Embryonic facial prominence (tissue), 1 donor: ENCODE measurements around the gene CFAP251.
"Not testable (repeated sequence)": the region's sequence is repeated elsewhere in the genome, so short reads cannot be mapped to it uniquely, and the experiment has no call there.

Experiments
- DNase-seq: peaks from one replicate; pipeline ENCODE4 v3.0.0-alpha.2; 2016; ENCODE audit errors: extremely low spot score

CFAP251 gene

GRCh38 chr12:121903202-121903601, 15.2 kb upstream of the CFAP251 start:
- no peak for DNase-seq

GRCh38 chr12:121905746-121906145, 12.6 kb upstream of the CFAP251 start:
- DNase-seq = no peak

GRCh38 chr12:121908702-121909101, 9.7 kb upstream of the CFAP251 start:
- DNase-seq = no peak

- DNase-seq = no peak
These were observed 6.4 kb upstream of the CFAP251 start for GRCh38 chr12:121911824-121912585.

- no peak for DNase-seq
These were observed 2.5 kb upstream of the CFAP251 start for GRCh38 chr12:121915841-121916321.

- DNase-seq = no peak
These were observed 1.7 kb upstream of the CFAP251 start for GRCh38 chr12:121916719-121917118.

GRCh38 chr12:121918679-121919038, 267 bp downstream of the CFAP251 start:
- no peak for DNase-seq

GRCh38 chr12:121921066-121921465, 2.7 kb downstream of the CFAP251 start:
- no peak for DNase-seq

GRCh38 chr12:121925358-121925695, 6.9 kb downstream of the CFAP251 start:
- DNase-seq = no peak

GRCh38 chr12:121926874-121927706, 8.7 kb downstream of the CFAP251 start:
- no peak for DNase-seq

- no peak for DNase-seq
These were observed 9.4 kb downstream of the CFAP251 start for GRCh38 chr12:121927813-121928212.

- not testable (repeated sequence) for DNase-seq
These were observed 11.2 kb downstream of the CFAP251 start for GRCh38 chr12:121929545-121929944.

GRCh38 chr12:121930862-121931261, 12.5 kb downstream of the CFAP251 start:
- DNase-seq = no peak

GRCh38 chr12:121932176-121932536, 13.8 kb downstream of the CFAP251 start:
- DNase-seq = no peak

GRCh38 chr12:121932914-121933521, 14.6 kb downstream of the CFAP251 start:
- DNase-seq = no peak

- DNase-seq = no peak
These were observed 15.3 kb downstream of the CFAP251 start for GRCh38 chr12:121933522-121934308.

- DNase-seq = no peak
These were observed 15.9 kb downstream of the CFAP251 start for GRCh38 chr12:121934309-121934664.

GRCh38 chr12:121937654-121938053, 19.3 kb downstream of the CFAP251 start:
- no peak for DNase-seq

GRCh38 chr12:121939186-121939585, 20.8 kb downstream of the CFAP251 start:
- no peak for DNase-seq

GRCh38 chr12:121939992-121940766, 21.8 kb downstream of the CFAP251 start:
- no peak for DNase-seq

GRCh38 chr12:121942145-121942718, 23.8 kb downstream of the CFAP251 start:
- DNase-seq = no peak
